ENCODE data around the gene WDR59.

DNA sequence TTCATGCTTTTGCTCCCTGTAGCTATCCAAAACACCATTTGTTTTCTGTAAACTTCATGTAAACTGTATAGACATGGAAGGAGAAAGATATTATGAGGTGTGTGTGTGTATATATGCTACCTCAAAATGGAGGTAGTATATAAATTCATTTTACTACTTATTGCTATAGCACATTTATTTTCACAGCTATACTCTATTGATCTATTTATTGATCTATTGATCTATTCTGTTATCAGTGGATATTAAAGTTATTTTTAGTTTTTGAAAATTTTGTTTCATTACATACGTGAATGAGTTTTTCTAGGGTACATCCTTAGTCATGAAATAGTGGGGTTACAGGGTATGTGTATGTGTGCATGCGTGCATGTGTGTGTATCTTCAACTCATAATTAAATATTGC lies 29.4 kb upstream of the WDR59 start:
- no peak for TF ChIP-seq POLR2A (IDR thresholded peaks at IDR 0.05)
- TF ChIP-seq, protein P1, sequence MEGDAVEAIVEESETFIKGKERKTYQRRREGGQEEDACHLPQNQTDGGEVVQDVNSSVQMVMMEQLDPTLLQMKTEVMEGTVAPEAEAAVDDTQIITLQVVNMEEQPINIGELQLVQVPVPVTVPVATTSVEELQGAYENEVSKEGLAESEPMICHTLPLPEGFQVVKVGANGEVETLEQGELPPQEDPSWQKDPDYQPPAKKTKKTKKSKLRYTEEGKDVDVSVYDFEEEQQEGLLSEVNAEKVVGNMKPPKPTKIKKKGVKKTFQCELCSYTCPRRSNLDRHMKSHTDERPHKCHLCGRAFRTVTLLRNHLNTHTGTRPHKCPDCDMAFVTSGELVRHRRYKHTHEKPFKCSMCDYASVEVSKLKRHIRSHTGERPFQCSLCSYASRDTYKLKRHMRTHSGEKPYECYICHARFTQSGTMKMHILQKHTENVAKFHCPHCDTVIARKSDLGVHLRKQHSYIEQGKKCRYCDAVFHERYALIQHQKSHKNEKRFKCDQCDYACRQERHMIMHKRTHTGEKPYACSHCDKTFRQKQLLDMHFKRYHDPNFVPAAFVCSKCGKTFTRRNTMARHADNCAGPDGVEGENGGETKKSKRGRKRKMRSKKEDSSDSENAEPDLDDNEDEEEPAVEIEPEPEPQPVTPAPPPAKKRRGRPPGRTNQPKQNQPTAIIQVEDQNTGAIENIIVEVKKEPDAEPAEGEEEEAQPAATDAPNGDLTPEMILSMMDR (IDR thresholded peaks at IDR 0.05) = no peak
- no peak for TF ChIP-seq EP300 (IDR thresholded peaks at IDR 0.05)

All from tibial nerve (tissue), 4 donors.